H1 (cell line): ENCODE results near the gene CD84.
"Not testable (repeated sequence)": the region's sequence is repeated elsewhere in the genome, so short reads cannot be mapped to it uniquely, and the experiment has no call there.

Source experiments
- CHD2 ChIP-seq: IDR thresholded peaks from 2 replicates; pipeline ENCODE4 v1.6.1; 2012; ENCODE audit warnings: low read length, improper control_type of control experiment
- EGR1 ChIP-seq: IDR thresholded peaks from 2 replicates; pipeline ENCODE4 v1.6.1; 2011; ENCODE audit warnings: low read depth, low read length, borderline replicate concordance
- EP300 ChIP-seq, 2 experiments: IDR thresholded peaks; 1 replicate in 1 of 2; 2 replicates in 1 of 2; pipeline ENCODE4 v1.6.1; 2011 to 2012; ENCODE audit warnings: low read depth in 2 of 2, low read length in 2 of 2, mild to moderate bottlenecking in 2 of 2, borderline replicate concordance in 1 of 2, inconsistent platforms in 1 of 2, moderate library complexity in 1 of 2
- EZH2 ChIP-seq: fragments of 200-600 bp; sonication (generic); IDR thresholded peaks from 2 replicates; pipeline ENCODE4 v1.7.1; 2012; ENCODE audit warnings: low read depth, mild to moderate bottlenecking, moderate library complexity, low read length, inconsistent platforms; ENCODE audit not compliant: severe bottlenecking
- GTF2F1 ChIP-seq: IDR thresholded peaks from 2 replicates; pipeline ENCODE4 v1.6.1; 2012; ENCODE audit warnings: low read depth, low read length, improper control_type of control experiment, borderline replicate concordance
- JUND ChIP-seq: IDR thresholded peaks from 2 replicates; pipeline ENCODE4 v1.6.1; 2011; ENCODE audit warnings: mild to moderate bottlenecking, improper control_type of control experiment, low read length
- MAX ChIP-seq: IDR thresholded peaks from 2 replicates; pipeline ENCODE4 v1.6.1; 2012; ENCODE audit warnings: inconsistent platforms
- POLR2A ChIP-seq, 2 experiments: IDR thresholded peaks; 1 replicate in 1 of 2; 2 replicates in 1 of 2; pipeline ENCODE4 v1.6.1; 2011; ENCODE audit warnings: low read depth in 2 of 2, low read length in 2 of 2, mild to moderate bottlenecking in 2 of 2; ENCODE audit errors: control extremely low read depth in 1 of 2
- SIN3A ChIP-seq, 2 experiments: IDR thresholded peaks in 1 of 2; conservative IDR thresholded peaks in 1 of 2; 2 replicates each; pipeline ENCODE4 v1.6.1; 2011 to 2012; ENCODE audit warnings: low read length in 2 of 2, improper control_type of control experiment in 1 of 2, low read depth in 1 of 2, mild to moderate bottlenecking in 1 of 2
- SIX5 ChIP-seq: IDR thresholded peaks from 2 replicates; pipeline ENCODE4 v1.6.1; 2011; ENCODE audit warnings: mild to moderate bottlenecking, low read depth, low read length
- SP1 ChIP-seq: IDR thresholded peaks from 2 replicates; pipeline ENCODE4 v1.6.1; 2011; ENCODE audit warnings: low read depth, low read length
- TAF1 ChIP-seq: IDR thresholded peaks from 2 replicates; pipeline ENCODE4 v1.6.1; 2011; ENCODE audit warnings: mild to moderate bottlenecking, low read depth, low read length
- TAF7 ChIP-seq: optimal IDR thresholded peaks from 2 replicates; pipeline ENCODE3; 2011; ENCODE audit warnings: low read depth, mild to moderate bottlenecking, inconsistent platforms, low read length, moderate library complexity, borderline replicate concordance
- TF ChIP-seq, protein P1 (sequence below), 3 experiments: IDR thresholded peaks; 1 replicate in 2 of 3; 2 replicates in 1 of 3; pipeline versions ENCODE4 v1.5.1 to v1.6.1; 2011; ENCODE audit warnings: low read length in 3 of 3, mild to moderate bottlenecking in 3 of 3, inconsistent platforms in 2 of 3, low read depth in 1 of 3, moderate library complexity in 1 of 3; ENCODE audit not compliant: insufficient read depth in 1 of 3; ENCODE audit errors: control extremely low read depth in 1 of 3

GRCh38 chr1:160523789-160524188 is 55.5 kb downstream of the CD84 start:
- not testable (repeated sequence) for TF ChIP-seq TAF7; GTF2F1; CHD2; MAX; SIX5; POLR2A (IDR thresholded peaks at IDR 0.05; ENCODE audit: control extremely low read depth in 1 of 2, low read depth in 2 of 2, low read length in 2 of 2); SIN3A (conservative IDR thresholded peaks at IDR 0.05 in 1 of 2, IDR thresholded peaks at IDR 0.05 in 1 of 2; ENCODE audit: low read depth in 1 of 2, low read length in 2 of 2); SP1; JUND; TAF1; EP300 (IDR thresholded peaks at IDR 0.05; ENCODE audit: borderline replicate concordance in 1 of 2, low read depth in 2 of 2, low read length in 2 of 2); EZH2; EGR1
- TF ChIP-seq, protein P1, sequence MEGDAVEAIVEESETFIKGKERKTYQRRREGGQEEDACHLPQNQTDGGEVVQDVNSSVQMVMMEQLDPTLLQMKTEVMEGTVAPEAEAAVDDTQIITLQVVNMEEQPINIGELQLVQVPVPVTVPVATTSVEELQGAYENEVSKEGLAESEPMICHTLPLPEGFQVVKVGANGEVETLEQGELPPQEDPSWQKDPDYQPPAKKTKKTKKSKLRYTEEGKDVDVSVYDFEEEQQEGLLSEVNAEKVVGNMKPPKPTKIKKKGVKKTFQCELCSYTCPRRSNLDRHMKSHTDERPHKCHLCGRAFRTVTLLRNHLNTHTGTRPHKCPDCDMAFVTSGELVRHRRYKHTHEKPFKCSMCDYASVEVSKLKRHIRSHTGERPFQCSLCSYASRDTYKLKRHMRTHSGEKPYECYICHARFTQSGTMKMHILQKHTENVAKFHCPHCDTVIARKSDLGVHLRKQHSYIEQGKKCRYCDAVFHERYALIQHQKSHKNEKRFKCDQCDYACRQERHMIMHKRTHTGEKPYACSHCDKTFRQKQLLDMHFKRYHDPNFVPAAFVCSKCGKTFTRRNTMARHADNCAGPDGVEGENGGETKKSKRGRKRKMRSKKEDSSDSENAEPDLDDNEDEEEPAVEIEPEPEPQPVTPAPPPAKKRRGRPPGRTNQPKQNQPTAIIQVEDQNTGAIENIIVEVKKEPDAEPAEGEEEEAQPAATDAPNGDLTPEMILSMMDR (IDR thresholded peaks at IDR 0.05; ENCODE audit: control extremely low read depth in 1 of 3, insufficient read depth in 1 of 3, low read depth in 1 of 3, low read length in 3 of 3) = not testable (repeated sequence)
